ENCODE results near the gene AP3B1.
"Not testable (repeated sequence)": the region's sequence is repeated elsewhere in the genome, so short reads cannot be mapped to it uniquely, and the experiment has no call there.

AP3B1 gene

GRCh38 chr5:78090002-78090401 lies 204.5 kb downstream of the AP3B1 start:
- H3K4me3 ChIP-seq (ENCODE audit: low read depth in 1 of 2, low read length in 2 of 2) = no peak overlapping the region
- no peaks in the 10 kb centered on the region for H3K4me1 ChIP-seq (ENCODE audit: control insufficient read depth in 1 of 2, insufficient read depth in 2 of 2, low read length in 2 of 2)
- peaks cover 10 to 14% of the 10 kb centered on the region in 2 donors for H3K36me3 ChIP-seq (ENCODE audit: control insufficient read depth in 1 of 2, insufficient read depth in 2 of 2, low read length in 2 of 2)
- H3K9me3 ChIP-seq (ENCODE audit: control insufficient read depth in 1 of 2, low read length in 2 of 2) = no peaks in the 10 kb centered on the region
- no peak overlapping the region for H3K27ac ChIP-seq (ENCODE audit: low read depth, low read length)
- no peak overlapping the region for H3K9ac ChIP-seq (ENCODE audit: low read depth in 1 of 2, low read length in 2 of 2)
- no peaks in the 10 kb centered on the region for H3K27me3 ChIP-seq (ENCODE audit: control insufficient read depth in 1 of 2, insufficient read depth in 2 of 2, low read length in 2 of 2)

- H3K4me3 ChIP-seq (ENCODE audit: low read depth in 1 of 2, low read length in 2 of 2) = no peak overlapping the region
- no peak overlapping the region for H3K9ac ChIP-seq (ENCODE audit: low read depth in 1 of 2, low read length in 2 of 2)
- H3K36me3 ChIP-seq (ENCODE audit: control insufficient read depth in 1 of 2, insufficient read depth in 2 of 2, low read length in 2 of 2) = no peaks in the 10 kb centered on the region
- no peaks in the 10 kb centered on the region for H3K27me3 ChIP-seq (ENCODE audit: control insufficient read depth in 1 of 2, insufficient read depth in 2 of 2, low read length in 2 of 2)
- H3K9me3 ChIP-seq (ENCODE audit: control insufficient read depth in 1 of 2, low read length in 2 of 2) = no peaks in the 10 kb centered on the region
- H3K4me1 ChIP-seq (ENCODE audit: control insufficient read depth in 1 of 2, insufficient read depth in 2 of 2, low read length in 2 of 2) = no peaks in the 10 kb centered on the region
- no peak overlapping the region for H3K27ac ChIP-seq (ENCODE audit: low read depth, low read length)
These were observed 215.6 kb downstream of the AP3B1 start for GRCh38 chr5:78078858-78079257.

- Histone ChIP-seq H3K4me1 (ENCODE audit: control insufficient read depth in 1 of 2, insufficient read depth in 2 of 2, low read length in 2 of 2) (no peaks in the 10 kb centered on the region), H3K9me3 (ENCODE audit: control insufficient read depth in 1 of 2, low read length in 2 of 2) (no peaks in the 10 kb centered on the region), H3K27ac (ENCODE audit: low read depth, low read length) (no peak overlapping the region), H3K36me3 (ENCODE audit: control insufficient read depth in 1 of 2, insufficient read depth in 2 of 2, low read length in 2 of 2) (no peaks in the 10 kb centered on the region), H3K4me3 (ENCODE audit: low read depth in 1 of 2, low read length in 2 of 2) (no peak overlapping the region), H3K27me3 (ENCODE audit: control insufficient read depth in 1 of 2, insufficient read depth in 2 of 2, low read length in 2 of 2) (no peaks in the 10 kb centered on the region), H3K9ac (ENCODE audit: low read depth in 1 of 2, low read length in 2 of 2) (no peak overlapping the region)
These were observed 217.0 kb downstream of the AP3B1 start for GRCh38 chr5:78077369-78078068.

DNA sequence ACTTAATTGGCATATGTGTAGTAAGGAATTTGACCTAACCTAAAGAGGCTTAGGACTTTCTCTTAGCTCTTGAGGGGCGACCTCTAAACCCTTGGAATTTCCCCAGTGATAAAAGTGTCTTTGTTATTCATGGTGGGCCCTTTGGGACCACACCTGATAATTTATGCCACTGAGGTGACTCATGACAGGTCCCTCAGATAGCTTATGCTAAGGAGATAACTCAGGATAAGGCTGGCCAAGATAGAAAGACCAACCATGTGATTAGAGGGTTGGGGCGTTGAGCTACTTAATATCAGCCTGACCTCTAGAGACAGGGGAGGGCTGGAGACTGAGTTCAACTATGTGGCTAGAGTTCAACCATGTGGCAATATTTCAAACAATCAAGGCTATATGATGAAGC lies 218.1 kb downstream of the AP3B1 start:
- no peaks in the 10 kb centered on the region for H3K4me1 ChIP-seq (ENCODE audit: control insufficient read depth in 1 of 2, insufficient read depth in 2 of 2, low read length in 2 of 2)
- no peak overlapping the region for H3K27ac ChIP-seq (ENCODE audit: low read depth, low read length)
- H3K9me3 ChIP-seq (ENCODE audit: control insufficient read depth in 1 of 2, low read length in 2 of 2) = no peaks in the 10 kb centered on the region
- H3K27me3 ChIP-seq (ENCODE audit: control insufficient read depth in 1 of 2, insufficient read depth in 2 of 2, low read length in 2 of 2) = no peaks in the 10 kb centered on the region
- no peak overlapping the region for H3K4me3 ChIP-seq (ENCODE audit: low read depth in 1 of 2, low read length in 2 of 2)
- no peak overlapping the region for H3K9ac ChIP-seq (ENCODE audit: low read depth in 1 of 2, low read length in 2 of 2)
- H3K36me3 ChIP-seq (ENCODE audit: control insufficient read depth in 1 of 2, insufficient read depth in 2 of 2, low read length in 2 of 2) = no peaks in the 10 kb centered on the region

DNA sequence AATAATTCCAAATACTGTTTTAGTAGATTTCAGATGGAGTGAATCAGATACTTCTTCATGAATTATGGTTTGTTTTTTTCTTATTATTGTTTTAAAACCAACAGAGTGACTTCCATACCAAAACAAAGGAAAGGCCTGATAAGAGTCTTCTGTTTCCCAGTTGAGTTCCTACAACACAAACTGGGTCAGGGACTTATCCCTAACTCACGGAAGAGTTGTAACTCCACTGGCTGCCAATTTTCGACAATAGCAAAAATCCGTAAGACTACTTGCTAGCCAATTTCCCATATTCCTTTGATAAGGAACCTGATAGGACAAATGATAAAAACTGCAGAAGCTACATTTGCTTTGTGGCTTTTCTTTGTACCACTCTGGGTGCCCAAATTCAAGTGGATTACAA lies 219.2 kb downstream of the AP3B1 start:
- Histone ChIP-seq H3K27me3 (ENCODE audit: control insufficient read depth in 1 of 2, insufficient read depth in 2 of 2, low read length in 2 of 2) (no peaks in the 10 kb centered on the region), H3K4me1 (ENCODE audit: control insufficient read depth in 1 of 2, insufficient read depth in 2 of 2, low read length in 2 of 2) (no peaks in the 10 kb centered on the region), H3K27ac (ENCODE audit: low read depth, low read length) (no peak overlapping the region), H3K36me3 (ENCODE audit: control insufficient read depth in 1 of 2, insufficient read depth in 2 of 2, low read length in 2 of 2) (no peaks in the 10 kb centered on the region), H3K4me3 (ENCODE audit: low read depth in 1 of 2, low read length in 2 of 2) (no peak overlapping the region), H3K9me3 (ENCODE audit: control insufficient read depth in 1 of 2, low read length in 2 of 2) (no peaks in the 10 kb centered on the region), H3K9ac (ENCODE audit: low read depth in 1 of 2, low read length in 2 of 2) (no peak overlapping the region)

DNA sequence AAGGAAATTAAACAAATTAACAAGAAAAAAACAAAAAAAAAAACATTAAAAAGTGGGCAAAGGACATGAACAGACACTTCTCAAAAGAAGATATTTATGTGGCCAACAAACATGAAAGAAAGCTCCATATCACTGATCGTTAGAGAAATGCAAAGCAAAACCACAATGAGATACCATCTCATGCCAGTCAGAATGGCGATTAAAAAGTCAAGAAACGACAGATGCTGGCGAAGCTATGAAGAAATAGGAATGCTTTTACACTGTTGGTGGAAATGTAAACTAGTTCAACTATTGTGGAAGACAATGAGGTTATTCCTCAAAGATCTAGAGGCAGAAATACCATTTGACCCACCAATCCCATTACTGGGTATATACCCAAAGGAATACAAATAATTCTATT lies 223.8 kb downstream of the AP3B1 start:
- H3K9ac ChIP-seq (ENCODE audit: low read depth in 1 of 2, low read length in 2 of 2); H3K27me3 ChIP-seq (ENCODE audit: control insufficient read depth in 1 of 2, insufficient read depth in 2 of 2, low read length in 2 of 2); H3K27ac ChIP-seq (ENCODE audit: low read depth, low read length); H3K9me3 ChIP-seq (ENCODE audit: control insufficient read depth in 1 of 2, low read length in 2 of 2); H3K4me1 ChIP-seq (ENCODE audit: control insufficient read depth in 1 of 2, insufficient read depth in 2 of 2, low read length in 2 of 2); H3K4me3 ChIP-seq (ENCODE audit: low read depth in 1 of 2, low read length in 2 of 2); H3K36me3 ChIP-seq (ENCODE audit: control insufficient read depth in 1 of 2, insufficient read depth in 2 of 2, low read length in 2 of 2): not testable (repeated sequence)

GRCh38 chr5:78067581-78067980 lies 226.9 kb downstream of the AP3B1 start:
- not testable (repeated sequence) for H3K27ac ChIP-seq (ENCODE audit: low read depth, low read length); H3K9ac ChIP-seq (ENCODE audit: low read depth in 1 of 2, low read length in 2 of 2); H3K36me3 ChIP-seq (ENCODE audit: control insufficient read depth in 1 of 2, insufficient read depth in 2 of 2, low read length in 2 of 2); H3K4me1 ChIP-seq (ENCODE audit: control insufficient read depth in 1 of 2, insufficient read depth in 2 of 2, low read length in 2 of 2); H3K27me3 ChIP-seq (ENCODE audit: control insufficient read depth in 1 of 2, insufficient read depth in 2 of 2, low read length in 2 of 2); H3K4me3 ChIP-seq (ENCODE audit: low read depth in 1 of 2, low read length in 2 of 2); H3K9me3 ChIP-seq (ENCODE audit: control insufficient read depth in 1 of 2, low read length in 2 of 2)

DNA sequence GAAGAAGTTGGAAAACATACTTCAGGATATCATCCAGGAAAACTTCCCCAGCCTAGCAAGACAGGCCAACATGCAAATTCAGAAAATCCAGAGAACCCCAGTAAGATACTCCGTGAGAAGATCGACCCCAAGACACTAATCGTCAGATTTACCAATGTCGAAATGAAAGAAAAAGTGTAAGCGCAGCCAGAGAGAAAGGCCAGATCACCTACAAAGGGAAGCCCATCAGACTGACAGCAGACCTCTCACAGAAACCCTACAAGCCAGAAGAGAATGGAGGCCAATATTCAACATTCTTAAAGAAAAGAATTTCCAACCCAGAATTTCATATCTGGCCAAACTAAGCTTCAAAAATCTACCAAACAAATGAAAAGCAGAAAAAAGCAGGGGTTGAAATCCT lies 227.8 kb downstream of the AP3B1 start:
- not testable (repeated sequence) for H3K4me1 ChIP-seq (ENCODE audit: control insufficient read depth in 1 of 2, insufficient read depth in 2 of 2, low read length in 2 of 2); H3K9ac ChIP-seq (ENCODE audit: low read depth in 1 of 2, low read length in 2 of 2); H3K9me3 ChIP-seq (ENCODE audit: control insufficient read depth in 1 of 2, low read length in 2 of 2); H3K4me3 ChIP-seq (ENCODE audit: low read depth in 1 of 2, low read length in 2 of 2); H3K36me3 ChIP-seq (ENCODE audit: control insufficient read depth in 1 of 2, insufficient read depth in 2 of 2, low read length in 2 of 2); H3K27me3 ChIP-seq (ENCODE audit: control insufficient read depth in 1 of 2, insufficient read depth in 2 of 2, low read length in 2 of 2); H3K27ac ChIP-seq (ENCODE audit: low read depth, low read length)

GRCh38 chr5:78065663-78066062 lies 228.8 kb downstream of the AP3B1 start:
- peaks cover 0 to 6% of the 10 kb centered on the region in 2 donors for H3K9me3 ChIP-seq (ENCODE audit: control insufficient read depth in 1 of 2, low read length in 2 of 2)
- no peak overlapping the region for H3K27ac ChIP-seq (ENCODE audit: low read depth, low read length)
- no peak overlapping the region for H3K4me3 ChIP-seq (ENCODE audit: low read depth in 1 of 2, low read length in 2 of 2)
- H3K36me3 ChIP-seq (ENCODE audit: control insufficient read depth in 1 of 2, insufficient read depth in 2 of 2, low read length in 2 of 2) = no peaks in the 10 kb centered on the region
- no peaks in the 10 kb centered on the region for H3K4me1 ChIP-seq (ENCODE audit: control insufficient read depth in 1 of 2, insufficient read depth in 2 of 2, low read length in 2 of 2)
- no peaks in the 10 kb centered on the region for H3K27me3 ChIP-seq (ENCODE audit: control insufficient read depth in 1 of 2, insufficient read depth in 2 of 2, low read length in 2 of 2)
- H3K9ac ChIP-seq (ENCODE audit: low read depth in 1 of 2, low read length in 2 of 2) = no peak overlapping the region

GRCh38 chr5:78064941-78065472 lies 229.5 kb downstream of the AP3B1 start:
- no peaks in the 10 kb centered on the region for H3K27me3 ChIP-seq (ENCODE audit: control insufficient read depth in 1 of 2, insufficient read depth in 2 of 2, low read length in 2 of 2)
- H3K4me3 ChIP-seq (ENCODE audit: low read depth in 1 of 2, low read length in 2 of 2) = no peak overlapping the region
- H3K4me1 ChIP-seq (ENCODE audit: control insufficient read depth in 1 of 2, insufficient read depth in 2 of 2, low read length in 2 of 2) = no peaks in the 10 kb centered on the region

More at GRCh38 chr5:78064941-78065472, 229.5 kb downstream of the AP3B1 start:
- Histone ChIP-seq H3K36me3 (ENCODE audit: control insufficient read depth in 1 of 2, insufficient read depth in 2 of 2, low read length in 2 of 2) (no peaks in the 10 kb centered on the region), H3K9me3 (ENCODE audit: control insufficient read depth in 1 of 2, low read length in 2 of 2) (peaks cover 0 to 6% of the 10 kb centered on the region in 2 donors), H3K9ac (ENCODE audit: low read depth in 1 of 2, low read length in 2 of 2) (no peak overlapping the region), H3K27ac (ENCODE audit: low read depth, low read length) (no peak overlapping the region)
